ENCODE measurements around the gene OGDH.

The OGDH gene

GRCh38 chr7:44655341-44655740 lies 48.9 kb downstream of the OGDH start:
- no peak for DNase-seq (ENCODE audit: low spot score)
- no peak for ATAC-seq (ENCODE audit: low read depth)
- H3K4me1 ChIP-seq (ENCODE audit: insufficient read depth, poor library complexity, severe bottlenecking) = no peaks in the 10 kb centered on the region
- no peak overlapping the region for H3K4me3 ChIP-seq (ENCODE audit: severe bottlenecking)
- H3K36me3 ChIP-seq (ENCODE audit: low read depth) = peaks cover 66% of the 10 kb centered on the region
- peaks cover 2% of the 10 kb centered on the region for H3K9me3 ChIP-seq (ENCODE audit: severe bottlenecking)
- no peaks in the 10 kb centered on the region for H3K27me3 ChIP-seq (ENCODE audit: insufficient read depth, poor library complexity, severe bottlenecking)
- no peak for TF ChIP-seq CTCF (IDR thresholded peaks at IDR 0.05; ENCODE audit: poor library complexity, severe bottlenecking)
- H3K27ac ChIP-seq (ENCODE audit: poor library complexity, severe bottlenecking) = no peak overlapping the region

- no peaks in the 10 kb centered on the region for H3K4me1 ChIP-seq (ENCODE audit: insufficient read depth, poor library complexity, severe bottlenecking)
- H3K27ac ChIP-seq (ENCODE audit: poor library complexity, severe bottlenecking) = no peak overlapping the region
- no peak for TF ChIP-seq CTCF (IDR thresholded peaks at IDR 0.05; ENCODE audit: poor library complexity, severe bottlenecking)
- no peaks in the 10 kb centered on the region for H3K27me3 ChIP-seq (ENCODE audit: insufficient read depth, poor library complexity, severe bottlenecking)
- no peak for DNase-seq (ENCODE audit: low spot score)
- no peak for ATAC-seq (ENCODE audit: low read depth)
- H3K9me3 ChIP-seq (ENCODE audit: severe bottlenecking) = peaks cover 2% of the 10 kb centered on the region
- H3K4me3 ChIP-seq (ENCODE audit: severe bottlenecking) = no peak overlapping the region
- peaks cover 74% of the 10 kb centered on the region for H3K36me3 ChIP-seq (ENCODE audit: low read depth)
Measured at GRCh38 chr7:44658979-44659378, 52.6 kb downstream of the OGDH start.

- ATAC-seq (ENCODE audit: low read depth) = no peak
- no peaks in the 10 kb centered on the region for H3K27me3 ChIP-seq (ENCODE audit: insufficient read depth, poor library complexity, severe bottlenecking)
- DNase-seq (ENCODE audit: low spot score) = no peak
- no peak overlapping the region for H3K27ac ChIP-seq (ENCODE audit: poor library complexity, severe bottlenecking)
- H3K4me1 ChIP-seq (ENCODE audit: insufficient read depth, poor library complexity, severe bottlenecking) = no peaks in the 10 kb centered on the region
- H3K9me3 ChIP-seq (ENCODE audit: severe bottlenecking) = peaks cover 2% of the 10 kb centered on the region
- no peak for TF ChIP-seq CTCF (IDR thresholded peaks at IDR 0.05; ENCODE audit: poor library complexity, severe bottlenecking)
- H3K4me3 ChIP-seq (ENCODE audit: severe bottlenecking) = no peak overlapping the region
- H3K36me3 ChIP-seq (ENCODE audit: low read depth) = peaks cover 72% of the 10 kb centered on the region
Measured at GRCh38 chr7:44661233-44661632, 54.8 kb downstream of the OGDH start.

GRCh38 chr7:44664780-44665461 lies 58.5 kb downstream of the OGDH start:
- Histone ChIP-seq H3K4me1 (ENCODE audit: insufficient read depth, poor library complexity, severe bottlenecking) (no peaks in the 10 kb centered on the region), H3K36me3 (ENCODE audit: low read depth) (peaks cover 60% of the 10 kb centered on the region), H3K27ac (ENCODE audit: poor library complexity, severe bottlenecking) (peak overlapping the region; percentile 7), H3K4me3 (ENCODE audit: severe bottlenecking) (no peak overlapping the region), H3K27me3 (ENCODE audit: insufficient read depth, poor library complexity, severe bottlenecking) (no peaks in the 10 kb centered on the region), H3K9me3 (ENCODE audit: severe bottlenecking) (no peaks in the 10 kb centered on the region)
- DNase-seq (ENCODE audit: low spot score) (no peak), ATAC-seq (ENCODE audit: low read depth) (no peak)
- TF ChIP-seq CTCF (IDR thresholded peaks at IDR 0.05; ENCODE audit: poor library complexity, severe bottlenecking) = no peak

GRCh38 chr7:44665531-44666213 lies 59.2 kb downstream of the OGDH start:
- ATAC-seq (ENCODE audit: low read depth) (peak; percentile 50), DNase-seq (ENCODE audit: low spot score) (no peak)
- Histone ChIP-seq H3K9me3 (ENCODE audit: severe bottlenecking) (no peaks in the 10 kb centered on the region), H3K27me3 (ENCODE audit: insufficient read depth, poor library complexity, severe bottlenecking) (no peaks in the 10 kb centered on the region), H3K4me1 (ENCODE audit: insufficient read depth, poor library complexity, severe bottlenecking) (no peaks in the 10 kb centered on the region), H3K4me3 (ENCODE audit: severe bottlenecking) (no peak overlapping the region), H3K36me3 (ENCODE audit: low read depth) (peaks cover 53% of the 10 kb centered on the region), H3K27ac (ENCODE audit: poor library complexity, severe bottlenecking) (peak overlapping the region; percentile 7)
- TF ChIP-seq CTCF (IDR thresholded peaks at IDR 0.05; ENCODE audit: poor library complexity, severe bottlenecking) = no peak
